Measurements from ENCODE around the gene MSI2. TPM values are rescaled to one million over a fixed set of nuclear protein-coding genes. Genes with fewer than 3 reads are reported as not detected.

MSI2 gene
- polyA plus RNA-seq, 1 of the 3 experiments (the other 2 are of a cell fraction): 24.1 TPM

- TF ChIP-seq IRF3 (IDR thresholded peaks at IDR 0.05; ENCODE audit: low read depth, low read length) (no peak), FOXJ3 (CRISPR knock-in tag; IDR thresholded peaks at IDR 0.05) (no peak), MAX (IDR thresholded peaks at IDR 0.05; ENCODE audit: low read depth) (no peak), RXRA (IDR thresholded peaks at IDR 0.05; ENCODE audit: borderline replicate concordance, low read depth) (no peak), NFIC (IDR thresholded peaks at IDR 0.05; ENCODE audit: borderline replicate concordance) (no peak)
Measured at GRCh38 chr17:57424273-57424672, 167.9 kb downstream of the MSI2 start (continued).

GRCh38 chr17:57424777-57425188 is 168.5 kb downstream of the MSI2 start:
- no peak overlapping the region for H2AFZ ChIP-seq (ENCODE audit: low read depth)
- ChIA-PET POLR2A (no interaction called here), CTCF (interaction anchor here (0.6 to 2.7 kb wide), 3 partner anchors 107 to 288 kb away, joined by 3 to 11 read pairs (median 3); no protein-coding TSS in a partner anchor)
- peaks cover 37 to 75% of the 10 kb centered on the region in 2 experiments for H3K4me1 ChIP-seq (ENCODE audit: control insufficient read depth in 1 of 2, insufficient read depth in 2 of 2, low read depth in 1 of 2, low read length in 1 of 2)
- 77% methylated on average over 5 of the region's 5 CpGs for WGBS (ENCODE audit: low lambda C conversion rate)
- H3K27ac ChIP-seq (ENCODE audit: low read depth in 2 of 2, low read length in 1 of 2): peak overlapping the region in 1 of 2 experiments; percentile 84; a peak in 1 of 4 replicates
- H3K4me2 ChIP-seq: no peak overlapping the region; the same call in 1 of the 2 replicates
- H3K27me3 ChIP-seq (ENCODE audit: insufficient read depth): no peaks in the 10 kb centered on the region
- H3K36me3 ChIP-seq (replicated peaks in 1 of 2; ENCODE audit: control insufficient read depth in 1 of 2, insufficient read depth in 2 of 2, low read length in 1 of 2): no peaks in the 10 kb centered on the region
- no peaks in the 10 kb centered on the region for H4K20me1 ChIP-seq (ENCODE audit: insufficient read depth)
- no peak overlapping the region for H3K4me3 ChIP-seq (ENCODE audit: low read depth in 2 of 2, low read length in 1 of 2)
- H3K9me2 ChIP-seq: no peaks in the 10 kb centered on the region
- H3F3A ChIP-seq (replicated peaks; ENCODE audit: insufficient read depth): peaks cover 27% of the 10 kb centered on the region
- TF ChIP-seq MAX (IDR thresholded peaks at IDR 0.05; ENCODE audit: low read depth) (0 out of 2 replicates have a peak, but pooled peaks have one; percentile 30), USF1 (IDR thresholded peaks at IDR 0.05; ENCODE audit: borderline replicate concordance, low read depth) (no peak), GABPA (IDR thresholded peaks at IDR 0.05; ENCODE audit: low read depth) (0 out of 2 replicates have a peak, but pooled peaks have one; percentile 26)
- H3K79me2 ChIP-seq (ENCODE audit: insufficient read depth): peaks cover 13% of the 10 kb centered on the region; the same call in 1 of the 2 replicates
- H3K9me3 ChIP-seq: no peaks in the 10 kb centered on the region
- DNase-seq: no peak
- no peak overlapping the region for H3K9ac ChIP-seq

GRCh38 chr17:57425431-57425830 is 169.1 kb downstream of the MSI2 start:
- peaks cover 37 to 75% of the 10 kb centered on the region in 2 experiments for H3K4me1 ChIP-seq (ENCODE audit: control insufficient read depth in 1 of 2, insufficient read depth in 2 of 2, low read depth in 1 of 2, low read length in 1 of 2)

More at GRCh38 chr17:57425431-57425830, 169.1 kb downstream of the MSI2 start:
- H2AFZ ChIP-seq (ENCODE audit: low read depth): no peak overlapping the region
- H4K20me1 ChIP-seq (ENCODE audit: insufficient read depth): no peaks in the 10 kb centered on the region
- no peaks in the 10 kb centered on the region for H3K9me3 ChIP-seq
- no peak overlapping the region for H3K9ac ChIP-seq
- no peaks in the 10 kb centered on the region for H3K36me3 ChIP-seq (replicated peaks in 1 of 2; ENCODE audit: control insufficient read depth in 1 of 2, insufficient read depth in 2 of 2, low read length in 1 of 2)
- WGBS (ENCODE audit: low lambda C conversion rate): 84% methylated on average over 5 of the region's 5 CpGs
- H3K79me2 ChIP-seq (ENCODE audit: insufficient read depth): peaks cover 13% of the 10 kb centered on the region; the same call in 1 of the 2 replicates
- H3F3A ChIP-seq (replicated peaks; ENCODE audit: insufficient read depth): peaks cover 27% of the 10 kb centered on the region
- CTCF ChIA-PET: interaction anchor here (1.2 to 1.8 kb wide), 2 partner anchors 110 to 182 kb away, joined by 3 to 4 read pairs; no protein-coding TSS in a partner anchor
- H3K4me2 ChIP-seq: no peak overlapping the region
- H3K27ac ChIP-seq (ENCODE audit: low read depth in 2 of 2, low read length in 1 of 2): peak overlapping the region in 1 of 2 experiments; percentile 84; a peak in 2 of 4 replicates
- TF ChIP-seq MXI1 (IDR thresholded peaks at IDR 0.05; ENCODE audit: low read depth, low read length): peak; percentile 37; the same call in 1 of the 2 replicates
- TF ChIP-seq RCOR1 (IDR thresholded peaks at IDR 0.05; ENCODE audit: low read length): no peak
- TF ChIP-seq NFIC (IDR thresholded peaks at IDR 0.05; ENCODE audit: borderline replicate concordance): no peak
- H3K9me2 ChIP-seq: no peaks in the 10 kb centered on the region
- DNase-seq: no peak
- no peaks in the 10 kb centered on the region for H3K27me3 ChIP-seq (ENCODE audit: insufficient read depth)
- POLR2A ChIA-PET: interaction anchor here (1.1 kb wide), 1 partner anchor 15 kb away, joined by 4 read pairs; no protein-coding TSS in a partner anchor
- no peak overlapping the region for H3K4me3 ChIP-seq (ENCODE audit: low read depth in 2 of 2, low read length in 1 of 2)
